Pons (tissue), 1 donor: Measurements from ENCODE around the gene SORBS1.

Source experiments
- DNase-seq: peaks from one replicate; pipeline ENCODE4 v3.0.0-alpha.2; 2016; ENCODE audit warnings: low spot score

The SORBS1 gene

GRCh38 chr10:95346715-95347401, 214.3 kb downstream of the SORBS1 start:
- DNase-seq: no peak

DNA sequence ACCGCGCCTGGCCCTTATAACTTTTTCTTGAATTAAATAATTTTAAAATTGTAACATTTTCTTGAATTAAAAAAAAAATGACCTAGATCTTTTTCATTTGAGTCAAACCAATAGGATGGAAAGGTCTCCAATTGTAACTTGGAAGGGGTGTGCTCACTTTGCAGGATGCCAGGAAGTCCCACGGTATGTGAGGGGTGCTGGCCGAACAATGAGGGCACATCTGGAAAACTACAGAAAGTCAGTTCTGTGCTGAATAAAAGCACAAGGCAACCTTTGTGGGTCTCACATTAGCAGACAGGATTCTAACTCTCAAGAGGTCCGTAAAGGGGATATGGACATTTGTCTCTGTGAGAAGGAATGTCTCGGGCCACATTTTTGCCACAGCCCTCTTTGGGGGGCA, 217.6 kb downstream of the SORBS1 start:
- no peak for DNase-seq

DNA sequence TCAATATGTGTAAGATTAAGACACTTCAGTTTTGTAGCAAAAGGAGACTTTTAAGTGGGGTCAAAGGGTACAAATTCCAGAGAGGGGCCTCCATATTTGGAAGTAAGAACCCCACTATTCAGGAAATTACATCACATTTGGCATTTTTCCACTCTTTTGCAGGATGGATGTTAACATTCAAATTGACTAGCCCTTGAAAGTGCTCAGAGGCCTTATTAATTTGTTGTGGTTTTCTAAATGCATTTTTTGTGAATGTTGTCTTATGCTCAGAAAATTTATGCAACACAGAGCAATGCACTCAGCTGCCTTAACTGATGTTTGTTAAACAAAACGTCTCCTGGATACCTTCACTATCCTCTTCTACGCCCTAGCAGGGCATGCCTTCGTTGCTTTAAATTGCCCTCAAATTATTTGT, 219.4 kb downstream of the SORBS1 start:
- no peak for DNase-seq

DNA sequence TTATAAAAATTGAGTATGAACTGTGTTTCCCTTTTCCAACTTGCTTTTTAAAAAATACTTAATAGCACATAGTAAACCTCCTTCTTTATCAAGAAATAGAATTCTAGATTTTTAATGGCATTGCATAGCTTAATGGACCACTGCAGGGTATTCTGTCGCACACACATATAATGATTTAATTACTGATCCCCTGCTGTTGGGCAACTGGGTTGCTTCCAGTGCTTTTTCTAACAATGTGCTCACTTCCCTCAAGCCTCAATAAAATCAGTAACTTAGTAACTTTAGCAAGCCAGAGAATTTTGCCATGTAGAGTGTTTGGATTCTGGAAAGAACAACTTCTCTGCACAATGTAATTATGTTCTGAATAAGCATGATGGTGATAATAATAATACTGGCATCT, 221.3 kb downstream of the SORBS1 start:
- no peak for DNase-seq

- DNase-seq: no peak
These were observed 223.6 kb downstream of the SORBS1 start for GRCh38 chr10:95337423-95338160.

GRCh38 chr10:95336702-95337101, 224.5 kb downstream of the SORBS1 start:
- DNase-seq: no peak

GRCh38 chr10:95335933-95336699, 225.1 kb downstream of the SORBS1 start:
- no peak for DNase-seq

- no peak for DNase-seq
These were observed 226.4 kb downstream of the SORBS1 start for GRCh38 chr10:95334805-95335144.

GRCh38 chr10:95333997-95334804, 227.0 kb downstream of the SORBS1 start:
- DNase-seq: peak; percentile 4

- DNase-seq: no peak
These were observed 228.4 kb downstream of the SORBS1 start for GRCh38 chr10:95332666-95333249.

GRCh38 chr10:95331596-95332130, 229.5 kb downstream of the SORBS1 start:
- DNase-seq: no peak

GRCh38 chr10:95330966-95331453, 230.2 kb downstream of the SORBS1 start:
- DNase-seq: no peak

DNA sequence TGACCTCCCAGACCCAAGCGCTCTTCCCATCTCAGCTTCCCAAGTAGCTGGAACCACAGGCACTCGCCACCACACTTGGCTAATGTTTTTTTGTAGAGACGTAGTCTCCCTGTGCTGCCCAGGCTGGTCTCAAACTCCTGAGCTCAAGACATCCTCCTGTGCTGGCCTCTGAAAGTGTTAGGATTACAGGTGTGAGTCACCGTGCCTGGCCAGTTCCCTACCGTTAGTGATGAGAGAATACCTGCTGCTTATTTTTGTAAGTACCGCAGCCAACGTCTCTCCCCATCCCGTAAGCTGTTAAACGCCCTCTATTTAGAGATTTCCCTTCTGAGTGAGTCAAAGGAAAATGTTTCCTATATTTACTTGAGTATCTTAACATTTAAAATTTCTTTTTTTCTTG, 231.9 kb downstream of the SORBS1 start:
- DNase-seq: no peak

GRCh38 chr10:95328013-95328412, 233.2 kb downstream of the SORBS1 start:
- DNase-seq: no peak

GRCh38 chr10:95327367-95327766, 233.8 kb downstream of the SORBS1 start:
- DNase-seq: no peak

DNA sequence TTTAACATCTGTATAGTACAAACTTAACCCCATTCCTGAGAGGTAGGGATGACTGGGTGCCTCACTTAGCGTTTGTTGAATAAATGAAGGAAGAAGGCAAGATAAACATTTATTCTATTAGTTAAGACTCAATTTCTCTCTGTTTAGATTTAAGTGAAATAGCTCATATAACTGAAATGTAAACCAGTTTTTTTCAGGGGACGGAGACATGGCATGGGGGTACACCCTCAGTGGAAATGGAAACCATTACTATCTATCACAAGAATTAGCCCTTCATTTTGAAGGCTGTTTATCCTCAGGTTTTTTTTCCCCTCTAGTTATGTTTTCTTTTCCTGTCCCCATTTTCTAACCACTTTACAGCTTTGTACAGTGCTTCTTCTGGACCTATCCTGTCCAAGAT, 234.8 kb downstream of the SORBS1 start:
- DNase-seq: no peak

- no peak for DNase-seq
These were observed 235.3 kb downstream of the SORBS1 start for GRCh38 chr10:95325863-95326262.

GRCh38 chr10:95324436-95325268, 236.5 kb downstream of the SORBS1 start:
- no peak for DNase-seq

GRCh38 chr10:95321554-95322301, 239.4 kb downstream of the SORBS1 start:
- no peak for DNase-seq

DNA sequence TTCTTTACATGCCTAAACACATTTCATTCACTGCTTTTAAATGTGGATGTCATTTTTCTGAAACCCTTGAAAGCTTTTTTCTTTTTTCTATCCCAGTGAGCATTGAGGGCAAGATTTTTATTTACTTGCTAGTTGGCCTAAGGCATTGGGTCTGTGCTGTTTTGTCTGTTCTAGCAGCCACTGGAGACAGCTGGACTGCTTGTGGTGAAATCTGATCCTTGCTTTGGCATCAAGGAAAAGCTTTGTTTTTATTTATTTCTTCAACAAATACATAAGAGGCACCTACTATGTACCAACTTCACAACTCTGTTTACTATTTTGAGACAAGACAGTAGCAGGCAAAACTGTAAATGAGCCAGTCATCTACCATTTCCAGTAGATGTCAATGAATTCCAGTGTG, 241.9 kb downstream of the SORBS1 start:
- peak; percentile 5 for DNase-seq
